Brain microvascular endothelial cell (primary cell): ENCODE results near the gene PHGDH.

Experiments used
- DNase-seq: peaks from one replicate; pipeline ENCODE4 v3.0.0-alpha.2; 2020
- H3K27ac ChIP-seq: fragments of 250-450 bp; sonication (Bioruptor Pico); 2 replicates; pipeline ENCODE4 v1.5.1; 2020; ENCODE audit warnings: mild to moderate bottlenecking, moderate library complexity
- H3K27me3 ChIP-seq: fragments of 250-450 bp; sonication (Bioruptor Pico); replicated peaks from 2 replicates; pipeline ENCODE4 v1.5.1; 2020; ENCODE audit warnings: mild to moderate bottlenecking
- H3K36me3 ChIP-seq: fragments of 250-450 bp; sonication (Bioruptor Pico); replicated peaks from 2 replicates; pipeline ENCODE4 v1.5.1; 2020; ENCODE audit warnings: mild to moderate bottlenecking
- H3K4me3 ChIP-seq: 2 replicates; pipeline ENCODE4 v1.5.1; 2011; ENCODE audit warnings: low read depth, mild to moderate bottlenecking, control low read depth, low read length, moderate library complexity
- CTCF ChIP-seq: IDR thresholded peaks from 2 replicates; pipeline ENCODE4 v1.5.1; 2011; ENCODE audit warnings: low read depth, mild to moderate bottlenecking, moderate library complexity, low read length, control low read depth, inconsistent platforms; ENCODE audit errors: missing control alignments
- in situ Hi-C: cut with HindIII; loops from 2 replicates; pipeline ENCODE4 v1.10.0; 2017; ENCODE audit warnings: low sequenced_read_pairs, low pct_ligation_motif_present

PHGDH gene

GRCh38 chr1:119774746-119775490 lies 63.2 kb downstream of the PHGDH start:
- H3K27ac ChIP-seq, result no peak overlapping the region
- peaks cover 8% of the 10 kb centered on the region for H3K27me3 ChIP-seq
- DNase-seq, result no peak
- in situ Hi-C loops, result no loop called here
- TF ChIP-seq CTCF, result no peak
- no peaks in the 10 kb centered on the region for H3K36me3 ChIP-seq
- H3K4me3 ChIP-seq, result no peak overlapping the region

- Histone ChIP-seq H3K4me3 (no peak overlapping the region), H3K27me3 (no peaks in the 10 kb centered on the region), H3K27ac (no peak overlapping the region), H3K36me3 (no peaks in the 10 kb centered on the region)
- TF ChIP-seq CTCF, result no peak
- no peak for DNase-seq
- in situ Hi-C loops, result no loop called here
Measured at GRCh38 chr1:119778359-119778758, 66.6 kb downstream of the PHGDH start.

- TF ChIP-seq CTCF, result no peak
- in situ Hi-C loops, result no loop called here
- H3K36me3 ChIP-seq, result no peaks in the 10 kb centered on the region
- no peaks in the 10 kb centered on the region for H3K27me3 ChIP-seq
- H3K27ac ChIP-seq, result no peak overlapping the region
- no peak overlapping the region for H3K4me3 ChIP-seq
- DNase-seq, result no peak
Measured at GRCh38 chr1:119778886-119779560, 67.3 kb downstream of the PHGDH start.

DNA sequence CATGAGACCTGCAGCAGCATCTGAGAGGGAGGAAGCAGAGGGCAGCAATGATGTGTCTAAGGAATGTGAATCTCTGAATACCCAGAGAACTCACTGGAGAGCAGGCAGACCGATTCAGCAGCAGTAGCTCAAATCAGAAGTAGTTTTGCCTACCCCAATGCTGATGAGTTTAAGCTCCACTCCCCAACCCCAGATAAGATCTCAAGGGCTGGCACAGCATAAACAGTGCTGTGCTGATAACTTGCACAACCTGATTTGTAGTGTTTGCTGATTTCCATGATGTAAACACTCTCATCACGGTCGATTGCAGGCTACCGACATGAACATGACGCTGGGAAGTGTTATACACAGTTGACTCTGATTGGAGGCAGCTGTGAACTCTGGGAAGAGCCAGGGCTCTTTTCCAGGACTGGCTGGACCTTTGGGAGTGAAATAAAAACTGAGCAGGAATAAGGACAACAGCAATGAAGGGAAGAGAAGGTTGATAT lies 68.2 kb downstream of the PHGDH start:
- Histone ChIP-seq H3K4me3 (no peak overlapping the region), H3K27me3 (no peaks in the 10 kb centered on the region), H3K36me3 (no peaks in the 10 kb centered on the region), H3K27ac (no peak overlapping the region)
- DNase-seq, result no peak
- in situ Hi-C loops, result no loop called here
- no peak for TF ChIP-seq CTCF

GRCh38 chr1:119781434-119782210 lies 69.9 kb downstream of the PHGDH start:
- no peak overlapping the region for H3K27ac ChIP-seq
- DNase-seq, result no peak
- no peaks in the 10 kb centered on the region for H3K27me3 ChIP-seq
- H3K4me3 ChIP-seq, result no peak overlapping the region
- no peak for TF ChIP-seq CTCF
- in situ Hi-C loops, result no loop called here
- H3K36me3 ChIP-seq, result no peaks in the 10 kb centered on the region
